H1 (cell line): ENCODE results near the gene MBOAT2. TPM values are rescaled to one million over a fixed set of nuclear protein-coding genes. Genes with fewer than 3 reads are reported as not detected.

Experiments
- CTCF ChIA-PET: fragments of 300-600 bp; sonication (Branson Sonifier 250); formaldehyde crosslinking; loops from one replicate; lab custom pipeline; 2021; ENCODE audit not compliant: partially characterized antibody; lab: Charles Lee
- POLR2A ChIA-PET: fragments of 300-600 bp; sonication (Branson Sonifier 250); formaldehyde crosslinking; loops from one replicate; lab custom pipeline; 2021; ENCODE audit warnings: inconsistent platforms; ENCODE audit not compliant: partially characterized antibody; lab: Charles Lee
- DNase-seq, 2 experiments: peaks; one replicate each; pipeline versions ENCODE4 v3.0.0 to v3.0.0-alpha.2; 2010 to 2022; ENCODE audit warnings: low spot score in 2 of 2, low read depth in 1 of 2, mixed read lengths in 1 of 2
- FAIRE-seq: peaks from 2 replicates; lab custom pipeline; 2011; peaks lifted over from hg19 to GRCh38; lab: Jason Lieb, UNC
- H2AFZ ChIP-seq: 2 replicates; pipeline ENCODE4 v1.8.1; 2012; ENCODE audit warnings: low read length, inconsistent platforms
- H2AK5ac ChIP-seq: 2 replicates; pipeline ENCODE4 v1.6.1; 2013; ENCODE audit warnings: low read depth, low read length
- H2BK120ac ChIP-seq: replicated peaks from 2 replicates; pipeline ENCODE3; 2013; ENCODE audit warnings: low read depth, low read length, inconsistent platforms
- H2BK12ac ChIP-seq: 2 replicates; pipeline ENCODE4 v1.6.1; 2013; ENCODE audit warnings: low read depth, low read length
- H2BK15ac ChIP-seq: 2 replicates; pipeline ENCODE4 v1.6.1; 2013; ENCODE audit warnings: low read length
- H2BK20ac ChIP-seq: 2 replicates; pipeline ENCODE4 v1.6.1; 2013; ENCODE audit warnings: low read length
- H2BK5ac ChIP-seq: 2 replicates; pipeline ENCODE4 v1.6.1; 2013; ENCODE audit warnings: low read depth, low read length
- H3K14ac ChIP-seq: 2 replicates; pipeline ENCODE4 v1.6.1; 2013; ENCODE audit warnings: inconsistent platforms; ENCODE audit not compliant: insufficient read length
- H3K18ac ChIP-seq: 2 replicates; pipeline ENCODE4 v1.6.1; 2013; ENCODE audit warnings: low read length; ENCODE audit errors: extremely low read depth
- H3K23ac ChIP-seq: 2 replicates; pipeline ENCODE4 v1.6.1; 2013; ENCODE audit warnings: inconsistent platforms; ENCODE audit not compliant: insufficient read length
- H3K23me2 ChIP-seq: 2 replicates; pipeline ENCODE4 v1.6.1; 2013; ENCODE audit warnings: low read depth, low read length
- H3K27ac ChIP-seq: 2 replicates; pipeline ENCODE4 v1.6.1; 2011; ENCODE audit warnings: low read depth, low read length, inconsistent platforms
- H3K27me3 ChIP-seq, 4 experiments: replicated peaks in 1 of 4; 1 replicate in 1 of 4; 2 replicates in 3 of 4; pipeline versions ENCODE4 v1.6.1 to v1.8.1; 2011 to 2013; ENCODE audit warnings: low read length in 3 of 4, mild to moderate bottlenecking in 3 of 4, inconsistent platforms in 2 of 4, mixed read lengths in 2 of 4, moderate library complexity in 1 of 4; ENCODE audit not compliant: control insufficient read depth in 3 of 4, insufficient read depth in 3 of 4; ENCODE audit errors: extremely low read depth in 1 of 4
- H3K36me3 ChIP-seq, 4 experiments: 2 replicates each; pipeline versions ENCODE4 v1.6.1 to v1.8.1; 2011 to 2013; ENCODE audit warnings: mild to moderate bottlenecking in 4 of 4, low read length in 3 of 4, moderate library complexity in 2 of 4, control low read depth in 1 of 4, inconsistent platforms in 1 of 4; ENCODE audit not compliant: insufficient read depth in 4 of 4, control insufficient read depth in 2 of 4
- H3K4ac ChIP-seq: replicated peaks from 2 replicates; pipeline ENCODE3; 2013; ENCODE audit warnings: low read length, low read depth, mixed read lengths, inconsistent platforms; ENCODE audit not compliant: insufficient read length
- H3K4me1 ChIP-seq, 4 experiments: replicated peaks in 1 of 4; 1 replicate in 1 of 4; 2 replicates in 3 of 4; pipeline versions ENCODE4 v1.6.1 to v1.8.1; 2011 to 2013; ENCODE audit warnings: low read length in 3 of 4, inconsistent platforms in 2 of 4, mixed read lengths in 1 of 4; ENCODE audit not compliant: insufficient read depth in 4 of 4, control insufficient read depth in 3 of 4
- H3K4me2 ChIP-seq, 2 experiments: 2 replicates each; pipeline versions ENCODE4 v1.6.1 to v1.8.1; 2011 to 2013; ENCODE audit warnings: low read depth in 2 of 2, low read length in 2 of 2, control low read depth in 1 of 2, inconsistent platforms in 1 of 2, mild to moderate bottlenecking in 1 of 2; ENCODE audit not compliant: insufficient read depth in 1 of 2
- H3K4me3 ChIP-seq, 4 experiments: fragments of 200-600, 300-600 bp in 1 of 4; sonication (generic), shearing (Covaris generic), sonication (Bioruptor Twin) in 1 of 4; 2 replicates each; pipeline versions ENCODE4 v1.5.1 to v1.8.1; 2011 to 2016; ENCODE audit warnings: low read length in 4 of 4, low read depth in 3 of 4, control low read depth in 2 of 4, inconsistent platforms in 2 of 4, mild to moderate bottlenecking in 2 of 4, mixed read lengths in 1 of 4, moderate library complexity in 1 of 4; ENCODE audit not compliant: insufficient read depth in 2 of 4; ENCODE audit errors: extremely low read depth in 1 of 4
- H3K56ac ChIP-seq: replicated peaks from 2 replicates; pipeline ENCODE3; 2013; ENCODE audit warnings: low read depth, mild to moderate bottlenecking, mixed read lengths, low read length, inconsistent platforms; ENCODE audit not compliant: insufficient read length
- H3K79me1 ChIP-seq: 2 replicates; pipeline ENCODE4 v1.6.1; 2013; ENCODE audit warnings: low read depth, low read length, control low read depth
- H3K79me2 ChIP-seq, 2 experiments: 2 replicates each; pipeline versions ENCODE4 v1.6.1 to v1.8.1; 2012 to 2013; ENCODE audit warnings: low read length in 2 of 2, mild to moderate bottlenecking in 2 of 2, inconsistent platforms in 1 of 2; ENCODE audit not compliant: insufficient read depth in 2 of 2, control insufficient read depth in 1 of 2
- H3K9ac ChIP-seq, 4 experiments: replicated peaks in 1 of 4; 1 replicate in 1 of 4; 2 replicates in 3 of 4; pipeline versions ENCODE4 v1.6.1 to v1.8.1; 2011 to 2013; ENCODE audit warnings: low read depth in 3 of 4, low read length in 3 of 4, control low read depth in 2 of 4, mild to moderate bottlenecking in 2 of 4, moderate library complexity in 2 of 4, inconsistent platforms in 1 of 4; ENCODE audit errors: extremely low read depth in 1 of 4
- H3K9me3 ChIP-seq, 2 experiments: 2 replicates each; pipeline versions ENCODE4 v1.6.1 to v1.8.1; 2012 to 2013; ENCODE audit warnings: mild to moderate bottlenecking in 2 of 2, moderate library complexity in 2 of 2, control low read depth in 1 of 2, inconsistent platforms in 1 of 2, low read depth in 1 of 2, low read length in 1 of 2, mixed read lengths in 1 of 2; ENCODE audit not compliant: insufficient read depth in 2 of 2
- H4K20me1 ChIP-seq, 2 experiments: replicated peaks in 1 of 2; 2 replicates each; pipeline versions ENCODE3 to v1.8.1; 2011 to 2013; ENCODE audit warnings: inconsistent platforms in 2 of 2, low read length in 2 of 2, mild to moderate bottlenecking in 1 of 2; ENCODE audit not compliant: insufficient read depth in 2 of 2, control insufficient read depth in 1 of 2
- H4K5ac ChIP-seq: 2 replicates; pipeline ENCODE4 v1.6.1; 2013; ENCODE audit warnings: low read length, low read depth, mixed read lengths, inconsistent platforms; ENCODE audit not compliant: insufficient read length
- H4K8ac ChIP-seq: 2 replicates; pipeline ENCODE4 v1.8.0; 2013; ENCODE audit warnings: mild to moderate bottlenecking, moderate library complexity, low read length, inconsistent platforms; ENCODE audit not compliant: insufficient read depth; ENCODE audit errors: extremely low read depth
- H4K91ac ChIP-seq: replicated peaks from 2 replicates; pipeline ENCODE3; 2013; ENCODE audit warnings: low read length, mixed read lengths, inconsistent platforms; ENCODE audit not compliant: insufficient read length
- CBX5 ChIP-seq: fragments of 300-800, 300-1000 bp; sonication (generic); IDR thresholded peaks from 2 replicates; pipeline ENCODE4 v1.7.1; 2016; ENCODE audit warnings: antibody characterized with exemption, low read length, low read depth
- CBX8 ChIP-seq: fragments of 300-800, 300-1000 bp; sonication (generic); IDR thresholded peaks from 2 replicates; pipeline ENCODE4 v1.7.1; 2016; ENCODE audit warnings: low read depth, low read length, borderline replicate concordance
- CTCF ChIP-seq, 3 experiments: IDR thresholded peaks; 1 replicate in 2 of 3; 2 replicates in 1 of 3; pipeline versions ENCODE4 v1.5.1 to v1.6.1; 2011; ENCODE audit warnings: low read length in 3 of 3, mild to moderate bottlenecking in 3 of 3, inconsistent platforms in 2 of 3, low read depth in 1 of 3, moderate library complexity in 1 of 3; ENCODE audit not compliant: insufficient read depth in 1 of 3; ENCODE audit errors: control extremely low read depth in 1 of 3
- EGR1 ChIP-seq: IDR thresholded peaks from 2 replicates; pipeline ENCODE4 v1.6.1; 2011; ENCODE audit warnings: low read depth, low read length, borderline replicate concordance
- FOSL1 ChIP-seq: IDR thresholded peaks from 2 replicates; pipeline ENCODE4 v1.6.1; 2011; ENCODE audit warnings: mild to moderate bottlenecking, low read depth, low read length, moderate library complexity; ENCODE audit not compliant: insufficient read depth
- HDAC2 ChIP-seq, 2 experiments: fragments of 300-600 bp in 1 of 2; sonication (generic) in 1 of 2; IDR thresholded peaks; 2 replicates each; pipeline ENCODE4 v1.6.1; 2011 to 2012; ENCODE audit warnings: low read depth in 2 of 2, low read length in 2 of 2, mild to moderate bottlenecking in 2 of 2, moderate library complexity in 2 of 2, borderline replicate concordance in 1 of 2, inconsistent platforms in 1 of 2
- RAD21 ChIP-seq, 2 experiments: IDR thresholded peaks in 1 of 2; conservative IDR thresholded peaks in 1 of 2; 2 replicates each; pipeline ENCODE4 v1.6.1; 2011; ENCODE audit warnings: low read depth in 2 of 2, low read length in 2 of 2, improper control_type of control experiment in 1 of 2, inconsistent platforms in 1 of 2, mild to moderate bottlenecking in 1 of 2, moderate library complexity in 1 of 2
- SIN3A ChIP-seq, 2 experiments: IDR thresholded peaks in 1 of 2; conservative IDR thresholded peaks in 1 of 2; 2 replicates each; pipeline ENCODE4 v1.6.1; 2011 to 2012; ENCODE audit warnings: low read length in 2 of 2, improper control_type of control experiment in 1 of 2, low read depth in 1 of 2, mild to moderate bottlenecking in 1 of 2
- SRF ChIP-seq: IDR thresholded peaks from 2 replicates; pipeline ENCODE4 v1.6.1; 2011; ENCODE audit warnings: mild to moderate bottlenecking, low read depth, low read length, moderate library complexity
- WGBS, 2 experiments: shearing (Covaris generic) in 1 of 2; methylation state at CpG; one replicate each; pipeline versions ENCODE4 v1.1.6 to v1.1.7; 2013 to 2015; ENCODE audit warnings: low lambda C conversion rate in 2 of 2, mixed read lengths in 2 of 2, inconsistent platforms in 1 of 2, low coverage in 1 of 2, missing lambda C conversion rate in 1 of 2; ENCODE audit not compliant: insufficient replicate concordance in 2 of 2, insufficient coverage in 1 of 2, insufficient read length in 1 of 2; ENCODE audit errors: extremely low coverage in 1 of 2, missing lambda C conversion rate in 1 of 2; 5-methylcytosine and 5-hydroxymethylcytosine counted together
- polyA plus RNA-seq, 7 experiments: library from polyadenylated mRNA; depleted of rRNA in 3 of 7; stranded (reverse) in 5 of 7; unstranded in 2 of 7; fragments of >200 nt in 5 of 7; fragments of 200-250 nt in 2 of 7; gene quantifications; 1 replicate in 5 of 7; 2 replicates in 1 of 7; 4 replicates in 1 of 7; pipeline versions ENCODE4 v1.2.1 to v1.2.3, GENCODE V29; 2011 to 2013; ENCODE audit warnings: missing spikeins in 2 of 7, mixed read lengths in 2 of 7
- total RNA-seq: library from RNA; stranded (reverse); fragmentation: NEBNext Ultra II Directional; extraction: Animal tissue kit (Norgen Biotek cat#: 25700); gene quantifications from 2 replicates; pipeline ENCODE4 v1.2.1, GENCODE V29; 2021
- TF ChIP-seq, protein P1 (sequence below): IDR thresholded peaks from 2 replicates; pipeline ENCODE4 v1.6.1; 2012; ENCODE audit warnings: inconsistent platforms

MBOAT2 gene
- total and polyA plus RNA-seq, 2 of the 8 experiments (the other 6 are each of a cell fraction or from before 2014, with no cell fraction given) = 11.2 to 23.4 TPM

GRCh38 chr2:8983571-8983970 is 19.9 kb downstream of the MBOAT2 start:
- Histone ChIP-seq H2BK5ac (no peak overlapping the region), H2AFZ (no peak overlapping the region), H3K56ac (no peak overlapping the region), H3K79me2 (peaks cover 0 to 53% of the 10 kb centered on the region in 2 experiments; a peak in 2 of 4 replicates), H2BK15ac (no peak overlapping the region), H2BK120ac (no peak overlapping the region), H3K36me3 (no peaks in the 10 kb centered on the region), H3K23ac (no peak overlapping the region), H3K14ac (no peak overlapping the region), H4K8ac (no peak overlapping the region), H3K27me3 (no peaks in the 10 kb centered on the region), H3K4ac (no peak overlapping the region), H2BK20ac (no peak overlapping the region), H2AK5ac (no peak overlapping the region), H3K9me3 (no peaks in the 10 kb centered on the region), H3K4me2 (no peak overlapping the region), H4K5ac (no peak overlapping the region), H3K9ac (no peak overlapping the region), H3K4me1 (peaks cover 0 to 4% (median 1%) of the 10 kb centered on the region in 4 experiments; a peak in 1 of 7 replicates), H4K20me1 (peaks cover 0 to 2% of the 10 kb centered on the region in 2 experiments), H4K91ac (no peak overlapping the region), H3K23me2 (no peaks in the 10 kb centered on the region), H3K79me1 (peaks cover 3% of the 10 kb centered on the region; the same call in 1 of the 2 replicates), H3K18ac (no peak overlapping the region), H3K4me3 (no peak overlapping the region), H3K27ac (no peak overlapping the region), H2BK12ac (no peak overlapping the region)
- ChIA-PET CTCF (interaction anchor here (1.3 to 5.7 kb wide), 5 partner anchors 9 to 127 kb away, joined by 3 to 37 read pairs (median 5); no protein-coding TSS in a partner anchor), POLR2A (no interaction called here)
- no peak for FAIRE-seq
- 91% methylated on average over 1 of the region's 1 CpG; no CpG with 5 or more reads in 1 of the 2 experiments for WGBS, 2 experiments
- DNase-seq = no peak
- TF ChIP-seq SIN3A (conservative IDR thresholded peaks at IDR 0.05 in 1 of 2, IDR thresholded peaks at IDR 0.05 in 1 of 2; ENCODE audit: low read depth in 1 of 2, low read length in 2 of 2) (no peak), RAD21 (IDR thresholded peaks at IDR 0.05 in 1 of 2, conservative IDR thresholded peaks at IDR 0.05 in 1 of 2; ENCODE audit: low read depth in 2 of 2, low read length in 2 of 2) (no peak), CTCF (IDR thresholded peaks at IDR 0.05; ENCODE audit: control extremely low read depth in 1 of 3, insufficient read depth in 1 of 3, low read depth in 1 of 3, low read length in 3 of 3) (no peak), SRF (no peak), EGR1 (no peak), CBX8 (no peak), CBX5 (no peak), HDAC2 (IDR thresholded peaks at IDR 0.05; ENCODE audit: borderline replicate concordance in 1 of 2, low read depth in 2 of 2, low read length in 2 of 2) (no peak), FOSL1 (no peak)
- TF ChIP-seq, protein P1, sequence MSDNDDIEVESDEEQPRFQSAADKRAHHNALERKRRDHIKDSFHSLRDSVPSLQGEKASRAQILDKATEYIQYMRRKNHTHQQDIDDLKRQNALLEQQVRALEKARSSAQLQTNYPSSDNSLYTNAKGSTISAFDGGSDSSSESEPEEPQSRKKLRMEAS = no peak
